Panc1 (cell line): ENCODE results near the gene NOTO. TPM values are rescaled to one million over a fixed set of nuclear protein-coding genes. Genes with fewer than 3 reads are reported as not detected.

ENCODE experiments used
- ATAC-seq: fragments of 200-7000 bp; cut with Tn5 transposase; 2 replicates; pipeline ENCODE4 v1.9.1; 2020; ENCODE audit warnings: mild to moderate bottlenecking, moderate library complexity
- BruUV-seq: library from RNA; stranded (reverse); fragments of 400-500 nt; replicated peaks from 2 replicates; lab custom pipeline; 2021; lab: Mats Ljungman, UMichigan
- CTCF ChIA-PET: fragments of 300-600 bp; sonication (Branson Sonifier 250); formaldehyde crosslinking; loops from one replicate; lab custom pipeline; 2022; ENCODE audit warnings: antibody characterized with exemption; lab: Charles Lee
- POLR2A ChIA-PET: fragments of 300-600 bp; sonication (Branson Sonifier 250); formaldehyde crosslinking; loops from one replicate; lab custom pipeline; 2022; ENCODE audit warnings: antibody characterized with exemption; lab: Charles Lee
- DNase-seq: peaks from one replicate; pipeline ENCODE4 v3.0.0-alpha.2; 2010; ENCODE audit warnings: low read depth, low spot score
- H3K27ac ChIP-seq: 2 replicates; pipeline ENCODE4 v1.5.1; 2011; ENCODE audit warnings: mild to moderate bottlenecking, low read length, inconsistent platforms
- H3K27me3 ChIP-seq: fragments of 200-500 bp; sonication (Bioruptor generic); 2 replicates; pipeline ENCODE4 v1.6.0; 2014; ENCODE audit warnings: low read length, inconsistent platforms; ENCODE audit not compliant: control insufficient read depth, insufficient read depth
- H3K36me3 ChIP-seq: fragments of 200-500 bp; sonication (Bioruptor generic); 2 replicates; pipeline ENCODE4 v1.5.1; 2014; ENCODE audit warnings: inconsistent platforms, mild to moderate bottlenecking, low read length, moderate library complexity; ENCODE audit not compliant: control insufficient read depth, insufficient read depth
- H3K4me1 ChIP-seq: 2 replicates; pipeline ENCODE4 v1.5.1; 2011; ENCODE audit warnings: inconsistent platforms, mild to moderate bottlenecking, low read length, moderate library complexity; ENCODE audit not compliant: control insufficient read depth, insufficient read depth
- H3K4me3 ChIP-seq, 2 experiments: 2 replicates each; pipeline ENCODE4 v1.5.1; 2011 to 2012; ENCODE audit warnings: low read depth in 2 of 2, low read length in 2 of 2, mild to moderate bottlenecking in 2 of 2, inconsistent platforms in 1 of 2, moderate library complexity in 1 of 2
- H3K9me3 ChIP-seq: fragments of 200-500 bp; sonication (Bioruptor generic); 2 replicates; pipeline ENCODE4 v1.5.1; 2014; ENCODE audit warnings: low read depth, mild to moderate bottlenecking, inconsistent platforms, low read length, moderate library complexity; ENCODE audit not compliant: control insufficient read depth, insufficient read depth
- POLR2AphosphoS5 ChIP-seq: IDR thresholded peaks from 2 replicates; pipeline ENCODE4 v1.6.1; 2012; ENCODE audit warnings: mild to moderate bottlenecking, low read depth, low read length, moderate library complexity
- REST ChIP-seq, 2 experiments: IDR thresholded peaks; 2 replicates each; pipeline ENCODE4 v1.6.1; 2011 to 2012; ENCODE audit warnings: low read depth in 2 of 2, control low read depth in 1 of 2, low read length in 1 of 2, mild to moderate bottlenecking in 1 of 2, moderate library complexity in 1 of 2; ENCODE audit not compliant: insufficient read depth in 1 of 2
- SIN3A ChIP-seq: IDR thresholded peaks from 2 replicates; pipeline ENCODE4 v1.6.1; 2012; ENCODE audit warnings: low read depth, mild to moderate bottlenecking, low read length, moderate library complexity, borderline replicate concordance; ENCODE audit not compliant: insufficient read depth
- TCF7L2 ChIP-seq: IDR thresholded peaks from 2 replicates; pipeline ENCODE4 v1.6.1; 2011; ENCODE audit warnings: mild to moderate bottlenecking, low read depth, low read length, inconsistent platforms
- in situ Hi-C: cut with HindIII; loops from 2 replicates; pipeline ENCODE4 v1.10.0; 2016; ENCODE audit warnings: low sequenced_read_pairs, low pct_unique_long_range_greater_than_20kb
- intact Hi-C: fragments of 100-400 bp; cut with micrococcal nuclease; formaldehyde crosslinking; loops from one replicate; pipeline ENCODE4 v1.10.0; 2022; ENCODE audit not compliant: unreplicated experiment
- total RNA-seq: library from RNA; stranded (reverse); gene quantifications from one replicate; pipeline ENCODE4 v1.2.1, GENCODE V29; 2021; ENCODE audit not compliant: unreplicated experiment
- TF ChIP-seq, protein P1 (sequence below): fragments of 450-650 bp; IDR thresholded peaks from 2 replicates; pipeline ENCODE4 v1.5.1; 2017; ENCODE audit warnings: mild to moderate bottlenecking

The NOTO gene
- total RNA-seq, 1 experiment from 2014 or later, result 0.08 TPM

DNA sequence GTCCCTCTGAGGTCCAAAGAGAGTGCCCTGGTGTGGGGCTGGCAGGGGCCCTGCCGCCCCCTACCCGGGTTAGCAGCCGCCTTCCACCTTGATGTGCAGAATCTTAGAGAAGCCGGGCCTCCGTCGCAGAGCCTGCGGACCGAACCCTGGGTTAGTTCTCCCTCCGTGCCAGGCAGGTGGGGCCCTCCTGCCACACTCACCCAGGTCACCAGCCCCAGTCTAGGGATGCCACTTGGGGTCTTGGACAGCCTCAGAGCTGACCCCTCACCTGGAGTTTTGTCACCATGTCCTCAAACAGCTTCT, 56.5 kb downstream of the NOTO start:
- no peak for TF ChIP-seq POLR2AphosphoS5
- no peak for TF ChIP-seq TCF7L2
- TF ChIP-seq, protein P1, sequence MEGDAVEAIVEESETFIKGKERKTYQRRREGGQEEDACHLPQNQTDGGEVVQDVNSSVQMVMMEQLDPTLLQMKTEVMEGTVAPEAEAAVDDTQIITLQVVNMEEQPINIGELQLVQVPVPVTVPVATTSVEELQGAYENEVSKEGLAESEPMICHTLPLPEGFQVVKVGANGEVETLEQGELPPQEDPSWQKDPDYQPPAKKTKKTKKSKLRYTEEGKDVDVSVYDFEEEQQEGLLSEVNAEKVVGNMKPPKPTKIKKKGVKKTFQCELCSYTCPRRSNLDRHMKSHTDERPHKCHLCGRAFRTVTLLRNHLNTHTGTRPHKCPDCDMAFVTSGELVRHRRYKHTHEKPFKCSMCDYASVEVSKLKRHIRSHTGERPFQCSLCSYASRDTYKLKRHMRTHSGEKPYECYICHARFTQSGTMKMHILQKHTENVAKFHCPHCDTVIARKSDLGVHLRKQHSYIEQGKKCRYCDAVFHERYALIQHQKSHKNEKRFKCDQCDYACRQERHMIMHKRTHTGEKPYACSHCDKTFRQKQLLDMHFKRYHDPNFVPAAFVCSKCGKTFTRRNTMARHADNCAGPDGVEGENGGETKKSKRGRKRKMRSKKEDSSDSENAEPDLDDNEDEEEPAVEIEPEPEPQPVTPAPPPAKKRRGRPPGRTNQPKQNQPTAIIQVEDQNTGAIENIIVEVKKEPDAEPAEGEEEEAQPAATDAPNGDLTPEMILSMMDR, result no peak
- no peak for TF ChIP-seq REST (IDR thresholded peaks at IDR 0.05; ENCODE audit: insufficient read depth in 1 of 2, low read depth in 2 of 2, low read length in 1 of 2)
- TF ChIP-seq SIN3A, result no peak
- no peak for ATAC-seq
- Histone ChIP-seq H3K27ac (no peak overlapping the region), H3K27me3 (no peaks in the 10 kb centered on the region), H3K9me3 (no peaks in the 10 kb centered on the region), H3K4me3 (no peak overlapping the region), H3K4me1 (no peaks in the 10 kb centered on the region), H3K36me3 (no peaks in the 10 kb centered on the region)
- ChIA-PET POLR2A (no interaction called here), CTCF (no interaction called here)
- in situ Hi-C loops (no loop called here), intact Hi-C loops (no loop called here)
- DNase-seq, result no peak
- BruUV-seq, result no TSS peak

- H3K36me3 ChIP-seq, result no peaks in the 10 kb centered on the region
- no peak for DNase-seq
- H3K4me1 ChIP-seq, result no peaks in the 10 kb centered on the region
- TF ChIP-seq SIN3A (no peak), REST (IDR thresholded peaks at IDR 0.05; ENCODE audit: insufficient read depth in 1 of 2, low read depth in 2 of 2, low read length in 1 of 2) (no peak), TCF7L2 (no peak), POLR2AphosphoS5 (no peak)
- TF ChIP-seq, protein P1, result no peak
- H3K9me3 ChIP-seq, result no peaks in the 10 kb centered on the region
- ChIA-PET POLR2A (no interaction called here), CTCF (no interaction called here)
- in situ Hi-C loops (no loop called here), intact Hi-C loops (no loop called here)
- H3K27ac ChIP-seq, result no peak overlapping the region
- no peak overlapping the region for H3K4me3 ChIP-seq
- ATAC-seq, result no peak
- no TSS peak for BruUV-seq
- no peaks in the 10 kb centered on the region for H3K27me3 ChIP-seq
These were observed 56.9 kb downstream of the NOTO start for GRCh38 chr2:73259276-73259675.
